IPS-NIHi7 (cell line): ENCODE data around the gene HPCAL1.

Experiments
- DNase-seq: peaks from one replicate; pipeline ENCODE4 v3.0.0; 2012; ENCODE audit warnings: mixed read lengths; ENCODE audit errors: extremely low spot score

The HPCAL1 gene

DNA sequence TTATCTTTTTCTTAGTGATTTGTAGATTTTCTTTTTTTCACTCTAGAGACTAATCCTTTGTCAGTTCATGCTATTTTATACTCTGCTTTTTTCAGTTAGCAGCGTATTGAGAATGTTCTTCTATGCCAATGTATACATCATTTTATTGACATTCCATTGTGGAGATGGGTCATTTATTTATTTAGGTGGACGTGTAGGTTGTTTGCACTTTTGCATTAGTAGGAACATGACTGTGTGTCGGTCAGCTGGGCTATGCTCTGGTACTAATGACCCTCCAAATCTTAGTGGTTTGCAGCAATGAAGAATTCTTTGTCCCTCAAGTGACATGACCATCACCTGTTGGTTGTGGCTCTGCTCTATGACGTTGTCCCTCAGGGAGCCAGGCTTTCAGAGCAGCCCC, 33.6 kb downstream of the HPCAL1 start:
- no peak for DNase-seq

DNA sequence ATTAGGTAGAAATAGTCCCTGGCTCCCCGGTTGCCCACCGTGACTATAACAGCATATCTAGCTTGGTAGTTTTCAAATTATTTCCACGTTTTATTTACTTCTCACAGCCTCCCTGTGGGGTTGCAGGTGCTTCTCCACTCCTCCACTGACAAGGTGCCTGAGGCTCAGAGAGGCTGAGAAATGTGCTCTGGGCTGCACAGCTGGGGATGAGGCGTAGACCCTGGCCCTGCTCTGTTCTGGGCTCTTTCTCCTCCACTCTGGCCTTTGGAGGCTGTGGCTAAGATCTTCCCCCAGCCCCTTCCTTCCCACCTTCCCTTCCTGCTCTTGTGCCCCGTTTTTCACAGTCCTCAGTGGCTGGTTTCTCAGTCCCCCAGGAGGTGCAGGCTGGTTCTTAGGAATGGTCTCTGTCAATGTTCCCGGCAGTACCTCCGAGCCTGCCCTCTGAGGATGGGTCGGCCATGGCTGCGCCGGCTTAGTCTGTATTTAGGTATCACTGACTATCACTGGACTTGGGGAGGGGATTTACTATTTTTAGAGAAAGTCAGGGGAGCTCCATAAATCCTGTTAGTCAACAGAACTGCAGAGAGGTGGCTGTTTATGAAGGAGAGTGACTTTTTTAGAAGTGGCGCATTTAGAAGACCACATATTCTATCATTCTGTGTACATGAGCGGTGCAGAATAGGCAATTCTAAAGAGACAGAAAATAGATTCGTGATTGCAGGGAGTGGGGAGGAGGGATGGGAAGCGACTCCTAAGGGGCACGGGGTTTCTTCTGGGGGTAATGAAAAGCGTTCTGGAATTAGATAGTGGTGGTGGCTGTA, 35.0 kb downstream of the HPCAL1 start:
- no peak for DNase-seq

DNA sequence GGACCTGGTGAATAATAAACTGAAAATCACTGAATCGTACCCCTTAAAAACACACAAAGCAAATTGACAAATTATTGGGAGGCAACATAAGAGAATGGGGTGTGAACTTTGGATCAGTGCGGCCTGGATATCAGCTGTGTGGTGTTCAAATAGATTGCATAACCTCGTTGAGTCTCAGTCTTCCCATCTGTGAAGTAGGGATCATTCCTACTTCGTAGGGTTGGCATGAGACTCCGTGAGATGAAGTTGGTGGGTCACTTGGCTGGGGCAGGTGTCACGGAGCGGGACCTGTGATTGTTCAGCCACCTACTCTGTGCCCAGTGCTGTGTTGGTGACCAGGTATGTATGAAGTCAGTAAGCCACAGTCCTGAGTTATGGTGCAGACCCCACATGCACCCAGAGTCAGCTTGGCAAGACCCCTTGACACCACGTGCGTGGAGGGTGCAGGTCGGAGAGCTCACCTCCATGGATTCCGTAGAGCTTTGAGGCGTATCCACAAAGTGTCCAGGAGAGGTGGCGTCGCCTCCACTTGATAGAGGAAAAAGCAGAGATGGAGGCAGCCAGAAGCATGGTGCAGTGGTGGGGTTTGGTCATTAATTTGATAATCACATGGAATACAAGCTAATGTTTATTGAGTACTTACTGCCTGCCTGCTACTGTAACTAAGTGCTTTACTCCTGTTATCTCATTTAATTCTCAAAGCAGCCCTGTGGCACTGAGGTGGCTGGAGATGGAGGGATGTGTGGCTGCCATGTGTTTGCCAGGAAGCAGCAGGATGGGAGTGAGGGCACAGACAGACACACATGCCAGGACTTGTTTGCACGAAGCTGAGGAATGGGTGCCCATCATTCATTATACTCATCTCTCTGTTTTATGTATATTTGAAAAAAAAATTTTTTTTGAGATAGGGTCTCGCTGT, 35.8 kb downstream of the HPCAL1 start:
- DNase-seq: no peak

DNA sequence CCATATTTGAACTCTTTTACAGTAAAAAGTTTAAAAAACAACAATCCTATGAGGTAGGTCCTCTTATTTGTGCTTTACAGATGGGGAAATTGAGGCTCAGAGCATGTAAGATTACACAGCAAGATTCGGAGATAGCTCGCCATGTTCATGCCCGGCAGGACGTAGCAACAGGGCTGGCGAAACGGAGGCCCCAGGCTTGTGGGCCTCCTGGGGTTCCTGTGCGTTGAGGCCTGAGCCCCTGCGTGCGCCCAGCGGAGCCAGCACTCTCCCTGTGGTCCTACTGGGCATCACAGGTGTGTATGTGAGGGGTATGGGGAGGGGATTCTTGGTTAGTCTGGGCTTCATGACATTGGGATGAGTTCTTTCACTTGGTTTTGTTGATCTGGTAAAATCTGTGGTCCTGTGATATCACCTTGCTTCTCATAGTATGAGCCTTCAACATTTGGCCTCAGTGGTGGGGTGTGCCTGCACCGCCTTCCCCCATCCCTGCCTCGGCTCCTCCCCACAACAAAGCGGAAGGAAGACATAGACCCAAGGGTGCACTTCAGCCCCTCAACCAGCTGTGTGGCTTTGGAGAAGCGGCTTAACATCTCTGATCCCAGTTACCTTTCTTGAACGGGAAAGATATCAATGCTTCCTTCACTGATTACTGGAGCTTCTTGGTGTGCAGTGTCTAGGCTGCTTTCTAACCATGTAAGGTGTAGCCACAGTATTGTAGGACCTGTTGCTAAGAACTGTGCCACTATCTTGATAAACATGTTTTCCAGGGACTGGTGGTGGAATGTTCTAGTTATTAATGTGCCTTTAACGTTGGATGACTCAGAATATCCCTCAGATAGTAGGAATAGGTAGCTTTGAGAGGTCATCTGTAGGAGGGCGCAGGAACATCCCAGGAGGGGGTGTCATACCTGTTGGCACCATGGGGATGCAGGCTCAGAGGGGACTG, 37.2 kb downstream of the HPCAL1 start:
- DNase-seq: no peak

DNA sequence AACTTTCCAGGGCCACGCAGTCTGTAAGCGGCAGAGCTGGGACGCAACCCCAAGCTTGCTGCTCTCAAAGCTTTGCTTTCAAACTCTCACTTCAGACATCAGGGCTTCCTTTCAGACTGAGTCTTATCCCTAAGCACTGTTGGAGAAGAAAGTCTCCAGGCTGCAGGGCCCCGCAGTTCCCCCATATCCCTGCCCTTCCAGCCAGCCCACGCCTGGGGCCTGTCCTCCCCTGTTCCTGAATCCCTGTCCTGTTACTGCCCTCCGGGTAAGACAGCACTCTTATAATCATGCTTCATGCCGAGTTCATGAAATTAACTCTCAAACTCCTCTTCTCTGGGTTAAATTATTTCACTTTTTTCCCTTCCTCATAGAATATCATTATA, 37.9 kb downstream of the HPCAL1 start:
- DNase-seq: no peak

DNA sequence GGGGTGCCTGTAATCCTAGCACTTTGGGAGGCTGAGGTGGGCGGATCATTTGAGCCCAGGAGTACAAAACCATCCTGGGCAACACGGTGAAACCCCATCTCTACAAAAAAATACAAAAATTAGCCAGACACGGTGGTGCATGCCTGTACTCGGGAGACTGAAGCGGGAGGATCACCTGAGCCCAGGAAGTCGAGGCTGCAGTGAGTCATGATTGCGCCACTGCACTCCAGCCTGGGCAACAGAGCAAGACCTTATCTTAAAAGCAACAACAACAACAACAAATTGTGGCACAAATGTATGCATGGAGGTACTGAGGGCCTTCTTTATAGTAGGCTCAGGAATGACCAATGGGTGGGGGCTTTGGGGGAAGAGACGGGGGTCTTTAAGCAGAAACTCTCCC, 38.5 kb downstream of the HPCAL1 start:
- no peak for DNase-seq

DNA sequence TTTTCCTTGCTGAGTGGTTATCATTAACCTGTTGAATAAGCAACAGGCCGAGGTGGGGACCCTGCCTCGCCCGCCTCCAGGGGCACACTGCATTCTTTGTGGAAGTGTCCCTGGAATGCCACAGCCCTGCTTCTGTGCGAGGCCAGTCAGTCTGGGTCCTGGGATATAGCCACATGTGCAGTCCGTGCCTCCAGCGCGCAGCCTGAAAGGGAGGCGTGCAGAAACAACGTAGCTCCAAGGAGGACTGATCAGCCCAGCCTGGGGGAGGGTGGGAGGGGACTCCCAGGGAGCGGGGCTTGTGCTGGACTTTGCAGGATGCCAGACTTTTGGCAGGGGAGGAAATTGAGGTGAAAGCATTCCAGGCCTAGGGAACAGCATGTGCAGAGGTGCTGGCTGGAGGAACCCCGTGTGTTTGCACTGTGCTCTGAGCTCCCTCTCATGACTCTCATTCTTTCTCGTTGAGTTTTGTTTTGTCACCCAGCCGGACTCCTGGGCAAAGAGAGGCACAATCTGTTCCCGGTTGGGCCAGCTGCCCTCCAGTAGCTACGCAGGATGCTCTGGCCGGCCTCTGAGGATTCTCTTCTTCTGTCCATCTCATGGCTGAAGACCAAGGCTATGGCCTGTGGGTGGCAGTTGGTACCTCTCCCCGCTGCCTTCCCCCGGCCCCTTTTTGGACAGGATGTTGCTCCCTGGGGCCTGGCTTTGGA, 39.7 kb downstream of the HPCAL1 start:
- DNase-seq: no peak

DNA sequence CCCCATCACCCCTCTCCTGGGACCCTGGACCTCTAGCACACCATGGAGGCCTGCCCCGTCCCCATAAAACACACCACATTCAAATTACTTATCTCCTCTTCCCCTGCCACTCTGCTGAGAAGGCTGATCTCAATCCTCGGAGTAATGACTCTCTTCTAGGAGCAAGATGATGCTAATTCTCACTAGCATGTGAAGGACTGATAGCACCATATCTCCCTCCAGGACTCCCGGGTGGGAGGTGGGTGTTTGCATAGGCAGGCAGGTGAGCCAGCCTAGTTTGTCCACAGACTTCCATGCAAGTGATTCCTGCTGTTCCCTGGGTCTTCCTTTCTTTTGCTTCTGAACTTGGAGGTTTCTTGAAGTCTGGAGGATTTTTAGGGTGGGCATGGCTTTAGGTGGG, 40.5 kb downstream of the HPCAL1 start:
- no peak for DNase-seq

DNA sequence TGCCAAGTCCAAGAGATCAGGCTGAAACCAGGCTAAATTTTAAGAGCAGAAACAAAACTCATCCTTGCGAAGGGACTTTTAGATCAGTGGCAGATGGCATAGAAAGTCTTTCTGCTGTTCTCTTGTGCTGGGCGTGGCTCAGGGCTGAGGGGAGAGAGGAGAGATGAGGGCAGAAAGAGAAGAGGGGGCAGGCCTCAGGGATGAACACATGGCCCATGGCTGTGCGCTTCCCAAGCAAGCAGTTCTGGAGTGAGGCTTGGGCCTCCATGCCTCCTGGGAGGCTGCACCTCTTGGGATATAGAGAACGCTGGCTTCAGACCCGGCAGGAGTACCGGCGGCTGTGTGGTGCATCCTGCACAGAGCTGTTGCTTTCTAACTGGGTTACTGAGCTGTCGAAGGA, 41.0 kb downstream of the HPCAL1 start:
- no peak for DNase-seq

DNA sequence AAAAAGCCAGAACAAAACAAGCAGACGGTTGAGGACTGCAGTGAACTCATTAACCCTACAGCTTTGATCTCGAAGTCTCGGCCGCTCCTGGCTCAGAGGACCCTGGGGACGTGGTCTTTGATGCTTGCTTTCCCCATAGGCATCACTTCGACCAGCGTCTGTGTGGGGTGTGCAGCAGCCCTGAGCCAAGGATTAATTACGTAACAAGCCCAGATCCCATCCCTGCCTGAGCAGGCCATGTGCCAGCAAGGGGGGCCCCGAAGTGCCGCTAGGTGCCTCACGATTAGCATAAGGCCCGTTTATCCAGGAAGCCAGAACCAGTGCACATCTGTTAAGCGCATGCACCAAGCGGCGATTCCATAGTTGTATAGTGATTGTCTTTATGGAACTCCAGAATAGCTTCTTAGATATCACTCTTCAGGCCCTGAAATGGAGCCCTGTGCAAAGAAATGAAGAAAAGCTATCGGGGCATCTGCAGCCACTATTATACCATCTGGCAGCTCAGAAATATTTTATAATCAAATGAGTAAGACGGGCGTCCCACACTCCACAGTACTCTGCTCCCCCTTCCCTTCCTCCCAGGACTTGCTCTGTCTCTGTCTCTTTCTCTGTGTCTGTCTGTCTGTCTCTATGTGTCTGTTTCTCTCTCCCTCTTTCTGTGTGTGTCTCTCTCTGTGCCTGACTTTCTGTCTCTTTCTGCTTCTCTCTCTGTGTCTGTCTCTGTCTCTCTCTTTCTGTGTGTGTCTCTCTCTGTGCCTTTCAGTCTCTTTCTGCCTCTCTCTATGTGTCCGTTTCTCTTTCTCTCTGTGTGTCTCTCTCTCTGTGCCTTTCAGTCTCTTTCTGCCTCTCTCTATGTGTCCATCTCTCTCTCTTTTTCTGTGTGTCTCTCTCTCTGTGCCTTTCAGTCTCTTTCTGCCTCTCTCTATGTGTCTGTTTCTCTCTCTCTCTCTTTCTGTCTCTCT, 41.7 kb downstream of the HPCAL1 start:
- no peak for DNase-seq

DNA sequence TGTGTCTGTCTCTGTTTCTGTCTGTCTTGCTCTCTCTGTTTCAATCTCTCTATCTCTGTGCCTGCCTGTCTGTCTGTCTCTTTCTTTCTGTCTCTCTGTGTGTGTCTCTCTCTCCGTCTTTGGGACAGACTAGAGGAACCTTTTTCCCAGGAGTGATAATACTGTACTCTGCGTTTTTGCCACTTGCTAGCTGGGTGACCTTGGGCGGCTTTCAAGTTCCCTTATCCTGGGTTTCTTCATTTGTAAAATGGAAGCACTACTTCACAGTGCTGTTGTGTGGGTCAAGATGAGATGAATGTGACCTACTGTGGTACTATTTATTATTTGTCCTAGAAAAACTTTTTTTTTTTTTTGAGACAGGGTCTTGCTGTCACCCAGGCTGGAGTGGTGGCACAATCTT, 42.4 kb downstream of the HPCAL1 start:
- no peak for DNase-seq

DNA sequence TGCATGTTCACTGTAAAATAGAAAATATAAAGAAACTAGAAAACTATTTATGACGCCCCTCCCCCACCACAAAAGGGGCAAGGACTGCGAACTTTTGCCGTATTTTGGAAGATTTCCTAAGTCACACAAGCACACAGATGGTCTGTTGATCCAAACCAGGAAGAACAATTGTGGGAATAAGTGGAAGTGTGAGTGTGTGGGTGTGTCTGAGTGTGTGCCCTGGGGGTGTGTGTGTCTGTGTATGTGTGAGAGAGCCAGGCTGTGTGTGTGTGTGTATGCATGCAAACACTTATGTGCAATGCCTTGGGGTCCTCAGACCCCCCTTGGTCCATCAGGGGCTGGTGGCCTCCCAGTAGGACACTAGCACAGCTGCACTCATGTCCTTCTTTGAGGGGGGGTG, 43.1 kb downstream of the HPCAL1 start:
- no peak for DNase-seq

DNA sequence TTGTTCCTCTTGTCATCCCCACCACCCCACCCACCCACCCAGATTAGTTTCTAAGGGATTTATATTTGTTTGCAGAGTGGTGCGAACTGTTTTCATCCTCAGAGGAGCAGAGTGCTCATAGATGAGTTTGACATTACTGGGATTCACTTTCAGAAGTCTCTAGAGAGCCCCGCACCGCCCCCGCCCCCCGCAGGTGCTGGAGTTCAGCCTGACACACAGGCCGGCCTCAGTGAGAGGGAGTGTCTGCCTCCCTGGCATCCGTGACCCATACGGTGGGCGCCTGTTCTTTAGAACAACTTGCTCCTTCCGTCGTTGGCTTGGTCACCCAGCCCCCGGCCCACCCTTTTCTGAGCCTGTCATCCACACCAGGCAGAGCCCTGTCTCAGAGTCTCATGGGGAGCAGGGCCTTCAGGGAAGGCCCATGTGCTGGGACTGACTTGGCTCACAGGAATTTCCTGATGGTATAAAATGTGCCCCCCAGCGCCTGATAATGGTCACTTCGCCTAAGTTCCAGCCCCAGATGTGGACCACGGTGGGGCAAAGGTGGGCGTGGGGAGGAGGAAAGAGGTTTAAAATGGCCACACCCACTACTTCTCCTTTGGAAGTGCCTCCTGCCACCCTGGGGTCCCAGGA, 44.3 kb downstream of the HPCAL1 start:
- DNase-seq: no peak

DNA sequence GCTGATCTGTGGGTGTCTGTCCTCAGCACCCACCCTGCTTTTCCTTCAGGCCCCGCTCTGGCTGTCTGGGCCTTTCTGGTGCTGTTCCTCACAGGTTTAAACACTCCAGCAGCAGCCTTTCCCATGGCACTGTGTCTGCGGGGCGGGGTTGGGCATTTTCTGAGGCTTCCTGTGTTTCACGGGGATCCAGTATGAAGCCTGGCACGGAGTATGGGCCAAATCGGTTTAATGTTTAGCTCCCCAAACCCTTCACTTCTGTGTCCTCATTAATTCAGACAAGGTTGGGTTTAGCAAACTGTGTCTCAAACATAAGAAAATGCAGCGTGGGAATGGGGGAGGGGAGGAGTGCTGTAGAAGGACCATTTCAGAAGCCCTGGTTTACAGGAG, 44.9 kb downstream of the HPCAL1 start:
- no peak for DNase-seq

DNA sequence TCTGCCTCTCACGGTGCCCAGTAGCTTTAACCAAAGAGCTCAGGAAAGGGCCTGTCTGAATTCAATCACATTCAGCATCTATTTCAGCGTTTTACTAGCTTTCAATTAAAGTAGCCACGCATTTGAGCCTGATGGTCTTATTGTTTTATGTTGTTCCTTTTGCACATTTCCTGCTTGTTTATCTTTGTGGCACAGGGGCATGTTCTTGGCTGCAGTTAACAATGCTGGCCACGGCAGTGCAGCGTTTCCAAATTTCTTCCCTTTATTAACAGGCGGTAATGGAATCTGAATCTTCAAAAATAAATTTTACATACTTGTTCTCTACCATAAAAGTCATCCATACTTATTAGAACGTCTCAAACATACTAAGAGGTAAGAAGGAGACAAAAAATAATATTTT, 46.2 kb downstream of the HPCAL1 start:
- DNase-seq: no peak

DNA sequence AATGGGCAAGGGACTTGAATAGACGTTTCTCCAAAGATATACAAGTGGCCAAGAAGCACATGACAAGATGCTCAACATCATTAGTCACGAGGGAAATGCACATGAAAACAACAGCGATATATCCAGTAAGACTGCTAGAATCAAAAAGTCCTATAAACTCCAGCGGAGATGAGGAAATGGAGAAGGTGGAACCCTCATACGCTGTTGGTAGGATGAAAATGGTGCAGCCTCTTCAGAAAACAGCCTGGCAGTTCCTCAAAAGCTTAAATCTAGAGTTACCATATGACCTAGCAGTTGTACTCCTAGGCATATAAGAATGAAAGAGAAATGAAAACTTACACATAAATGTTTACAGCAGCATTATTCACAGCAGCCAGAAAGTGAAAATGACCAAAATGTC, 48.1 kb downstream of the HPCAL1 start:
- DNase-seq: no peak

DNA sequence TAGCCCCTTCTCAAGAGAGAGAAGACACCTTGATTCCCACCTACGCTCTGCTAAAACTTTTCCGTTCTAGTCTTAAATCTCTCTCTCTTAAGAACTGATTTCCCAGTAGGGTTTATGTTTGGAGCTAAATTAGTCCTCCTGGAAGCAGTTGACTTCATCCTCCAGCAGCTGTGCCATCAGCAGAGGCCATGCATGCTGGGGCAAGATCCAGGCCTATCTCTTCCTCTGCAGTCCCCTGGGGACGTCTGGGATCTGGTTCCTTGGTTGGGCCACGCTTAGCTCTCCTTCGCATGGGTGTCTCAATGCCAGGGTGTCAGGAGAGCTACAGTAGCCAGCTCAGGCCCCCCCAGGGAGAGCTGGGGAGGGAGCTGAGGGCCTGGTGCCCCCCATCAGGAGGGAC, 49.7 kb downstream of the HPCAL1 start:
- no peak for DNase-seq

DNA sequence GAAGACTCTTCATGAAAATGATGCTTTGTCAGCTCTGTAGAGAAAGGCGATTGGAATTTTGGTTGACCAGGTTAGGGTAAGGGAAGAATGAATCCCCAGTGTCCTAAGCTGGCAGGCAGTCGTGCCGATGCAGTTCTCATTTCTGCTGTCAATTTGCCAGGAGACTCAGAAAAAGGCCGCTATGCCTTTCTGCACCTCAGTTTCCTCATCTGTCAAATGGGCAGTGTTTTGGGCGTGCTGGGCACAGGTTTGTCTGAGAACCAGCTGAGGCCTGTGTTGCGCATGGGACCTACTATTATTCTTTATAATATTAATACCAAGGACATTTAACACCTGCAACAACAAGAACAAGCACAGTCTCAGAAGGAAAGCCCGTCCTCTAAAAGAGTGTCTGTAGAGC, 50.3 kb downstream of the HPCAL1 start:
- DNase-seq: no peak

DNA sequence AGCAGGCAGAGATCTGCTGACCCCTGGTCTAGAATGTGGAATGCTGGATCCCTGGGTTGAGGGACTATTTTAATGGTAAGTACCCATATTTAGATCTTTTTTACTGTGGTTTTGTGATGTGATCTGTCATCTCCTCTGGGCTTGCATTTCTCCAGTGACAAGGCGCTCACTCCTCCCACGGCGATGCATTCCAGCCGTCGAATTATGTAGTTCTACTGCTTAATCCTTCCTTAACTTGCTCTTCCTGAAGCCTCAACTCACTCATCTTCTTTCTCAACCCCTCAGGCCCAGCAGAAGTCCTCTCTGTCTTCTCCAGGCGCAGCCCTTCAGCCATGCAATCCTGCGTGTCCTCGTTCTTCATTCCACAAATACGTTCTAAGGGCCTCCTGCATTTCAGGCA, 51.2 kb downstream of the HPCAL1 start:
- DNase-seq: no peak

DNA sequence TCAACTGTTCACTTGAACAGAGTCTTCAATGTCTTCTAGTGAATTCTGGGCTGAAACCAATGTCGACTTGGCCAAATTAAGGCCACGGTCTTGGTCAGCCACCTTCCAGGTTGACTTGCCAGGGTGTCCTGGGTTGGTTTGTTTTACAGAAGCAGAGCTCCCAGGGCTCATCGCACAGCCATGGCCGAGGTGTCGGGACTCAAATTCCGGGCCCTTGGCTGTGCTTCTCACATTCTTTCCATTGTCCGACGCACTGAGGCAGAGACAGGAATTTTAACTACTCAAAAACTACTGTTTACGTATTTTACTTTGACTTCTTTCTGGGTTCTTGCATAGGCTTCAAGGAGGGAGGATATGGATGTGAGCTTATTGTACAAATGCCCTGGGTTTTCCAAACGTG, 51.7 kb downstream of the HPCAL1 start:
- DNase-seq: no peak
